Activated CD8-positive, alpha-beta memory T cell treated with anti-CD3 and anti-CD28 coated beads for 4 hours (primary cell): ENCODE data around the gene KIAA1755.

Experiments
- DNase-seq, 2 donors: peaks; one replicate each; pipeline ENCODE4 v3.0.0-alpha.2; 2020; ENCODE audit warnings: low read depth in 2 of 2

The KIAA1755 gene, protein sequence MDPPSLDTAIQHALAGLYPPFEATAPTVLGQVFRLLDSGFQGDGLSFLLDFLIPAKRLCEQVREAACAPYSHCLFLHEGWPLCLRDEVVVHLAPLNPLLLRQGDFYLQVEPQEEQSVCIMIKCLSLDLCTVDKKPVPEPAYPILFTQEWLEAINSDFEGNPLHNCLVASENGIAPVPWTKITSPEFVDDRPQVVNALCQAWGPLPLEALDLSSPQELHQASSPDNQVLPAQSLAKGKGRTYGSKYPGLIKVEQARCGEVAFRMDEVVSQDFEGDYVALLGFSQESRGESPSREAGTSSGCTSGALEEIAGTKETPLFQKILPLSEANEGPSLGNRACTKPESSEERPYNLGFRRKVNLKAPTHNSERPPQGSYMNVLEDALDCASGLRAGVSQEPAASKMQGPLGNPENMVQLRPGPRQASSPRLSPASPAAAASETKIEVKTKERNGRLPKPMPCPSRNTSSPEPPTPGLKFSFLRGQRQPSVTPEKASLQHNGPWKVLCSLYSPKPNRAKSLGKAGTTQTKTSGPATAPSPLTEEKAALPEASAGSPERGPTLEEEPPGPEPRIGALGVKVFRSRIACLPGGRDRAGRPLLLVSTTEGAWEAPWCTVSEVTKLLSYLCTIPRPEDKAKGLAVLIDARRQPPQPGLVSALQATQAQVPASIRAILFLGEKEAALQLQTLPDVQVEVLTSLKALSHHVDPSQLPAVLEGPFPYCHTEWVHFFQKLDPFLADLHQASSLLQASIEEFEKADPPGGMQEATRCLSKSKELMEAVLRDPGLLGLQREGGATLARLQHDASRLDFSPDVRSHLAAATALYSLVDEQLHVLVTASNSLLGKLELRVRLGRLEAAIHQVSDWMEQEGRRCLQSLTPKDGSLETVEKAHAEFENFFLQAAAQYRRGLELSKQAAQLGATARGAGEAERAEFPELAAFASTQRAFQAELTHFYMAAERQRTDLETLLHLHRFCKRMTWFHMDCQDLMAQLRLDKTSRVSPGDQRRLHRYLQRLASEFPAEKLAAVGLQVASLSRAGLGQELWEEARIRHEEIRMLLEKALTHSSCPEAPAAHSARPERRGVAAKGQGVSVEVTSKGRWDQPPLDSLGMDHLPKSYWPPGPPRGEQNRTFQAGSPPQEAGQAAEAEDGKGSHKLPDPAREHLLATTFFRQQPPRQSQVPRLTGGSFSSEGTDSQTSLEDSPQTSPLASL

DNA sequence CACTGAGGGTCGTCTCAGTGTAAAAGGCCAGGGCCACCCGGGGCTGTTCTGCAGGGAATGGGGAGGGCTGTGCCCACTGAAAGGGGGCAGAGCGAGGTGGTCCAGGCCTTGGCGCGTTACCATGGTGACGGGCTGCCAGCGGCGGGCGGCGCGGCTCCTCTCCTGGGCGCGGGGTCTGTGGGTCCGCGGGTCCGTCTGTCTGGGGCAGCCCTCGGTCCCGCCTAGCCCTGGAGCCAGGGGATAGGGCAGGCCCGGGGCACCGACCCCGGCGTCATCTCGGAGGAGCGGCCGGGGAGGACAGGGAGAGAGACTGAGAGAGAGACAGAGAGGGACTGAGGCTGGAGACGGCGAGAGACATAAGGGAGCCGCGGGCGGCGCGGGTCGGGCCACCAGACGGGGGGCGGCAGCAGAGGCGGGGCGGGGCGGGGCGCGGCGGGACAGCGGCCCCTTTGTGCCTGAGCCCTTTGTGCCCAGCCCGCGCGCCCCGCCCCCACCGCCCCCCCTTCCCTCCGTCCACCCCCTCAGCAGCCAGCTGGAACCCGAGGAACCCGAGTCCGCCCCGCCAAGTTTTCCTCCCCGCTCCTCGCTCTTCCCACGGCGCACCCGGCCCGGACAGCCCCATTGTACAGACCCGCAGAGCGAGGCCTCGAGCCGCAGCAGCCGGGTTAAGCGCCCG lies at the start of gene KIAA1755:
Gene KIAA1755, minus strand, starts transcription at position 358 of the 676 bp plus-strand sequence. Its CDS starts 235 bp downstream, at position 123.
- DNase-seq = no peak

- no peak for DNase-seq
These were observed 47.9 kb upstream of the KIAA1755 start for GRCh38 chr20:38308447-38308846.

- no peak for DNase-seq
These were observed 47.5 kb upstream of the KIAA1755 start for GRCh38 chr20:38308047-38308438.

DNA sequence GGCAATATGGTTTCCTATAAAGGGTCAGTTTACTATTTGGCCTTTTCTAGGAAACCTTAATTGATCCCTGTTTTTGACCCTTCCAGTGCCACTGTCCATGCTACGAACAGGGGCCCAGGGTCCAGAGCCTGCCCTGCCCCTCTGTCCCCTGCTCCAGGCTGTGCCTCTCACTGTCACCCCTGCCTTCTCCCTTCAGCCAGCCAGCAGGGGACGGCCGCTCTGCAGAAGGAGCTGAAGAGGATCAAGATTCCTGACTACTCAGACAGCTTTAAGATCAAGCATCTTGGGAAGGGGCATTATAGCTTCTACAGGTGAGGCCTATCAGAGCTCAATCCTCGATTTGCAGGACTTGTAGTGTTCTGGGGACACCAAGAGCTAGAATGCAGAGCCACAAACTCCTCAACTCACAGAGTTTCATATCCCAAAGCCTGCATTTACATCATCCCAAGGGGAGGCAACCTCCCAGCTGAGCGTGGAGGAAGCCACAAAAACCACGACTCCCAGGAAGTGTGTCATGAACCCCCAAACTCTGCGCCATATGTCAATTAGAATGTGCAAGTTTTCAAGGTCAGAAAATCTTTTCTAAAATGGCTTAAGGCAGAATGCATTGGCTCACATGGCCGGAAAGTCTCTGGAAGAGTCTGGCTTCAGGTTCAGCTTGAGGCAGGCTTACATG lies 47.0 kb upstream of the KIAA1755 start:
- DNase-seq = no peak

DNA sequence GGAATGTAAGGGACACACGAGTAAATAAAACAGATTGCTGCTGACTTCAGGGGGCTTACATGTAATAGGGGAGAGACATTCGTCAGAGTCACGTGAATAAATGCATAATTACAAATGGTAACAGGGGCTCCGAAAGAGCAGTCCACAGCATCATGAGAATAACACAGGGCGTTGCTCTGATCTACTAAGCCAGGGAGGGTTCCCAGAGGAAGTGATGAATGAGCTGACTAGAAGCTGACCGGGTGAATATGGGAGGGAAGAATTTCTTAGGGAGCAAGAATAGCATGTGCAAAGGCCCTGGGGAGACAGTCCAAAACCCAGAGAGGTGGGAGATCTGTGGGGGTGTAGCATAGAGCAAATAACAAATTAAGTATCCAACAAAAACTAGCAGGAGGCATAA lies 45.8 kb upstream of the KIAA1755 start:
- no peak for DNase-seq

DNA sequence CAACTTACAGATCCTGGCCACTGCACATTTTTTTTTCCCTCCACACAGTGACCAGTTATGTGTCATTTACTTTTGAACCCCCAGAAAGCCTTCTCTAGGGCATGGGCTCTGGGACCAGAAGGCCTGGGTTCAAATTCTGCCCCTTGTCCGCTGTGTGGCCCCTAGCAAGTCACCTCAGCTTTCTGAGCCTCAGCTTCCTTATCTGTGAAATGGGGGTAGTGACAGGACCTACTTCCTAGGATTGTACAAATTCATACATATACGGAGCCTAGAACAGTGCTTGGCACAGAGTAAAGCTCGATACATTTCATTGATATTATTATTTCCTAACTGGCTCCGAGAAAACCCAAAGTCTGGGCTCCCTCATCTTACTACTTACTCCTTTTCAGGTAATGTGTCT lies 45.0 kb upstream of the KIAA1755 start:
- no peak for DNase-seq

DNA sequence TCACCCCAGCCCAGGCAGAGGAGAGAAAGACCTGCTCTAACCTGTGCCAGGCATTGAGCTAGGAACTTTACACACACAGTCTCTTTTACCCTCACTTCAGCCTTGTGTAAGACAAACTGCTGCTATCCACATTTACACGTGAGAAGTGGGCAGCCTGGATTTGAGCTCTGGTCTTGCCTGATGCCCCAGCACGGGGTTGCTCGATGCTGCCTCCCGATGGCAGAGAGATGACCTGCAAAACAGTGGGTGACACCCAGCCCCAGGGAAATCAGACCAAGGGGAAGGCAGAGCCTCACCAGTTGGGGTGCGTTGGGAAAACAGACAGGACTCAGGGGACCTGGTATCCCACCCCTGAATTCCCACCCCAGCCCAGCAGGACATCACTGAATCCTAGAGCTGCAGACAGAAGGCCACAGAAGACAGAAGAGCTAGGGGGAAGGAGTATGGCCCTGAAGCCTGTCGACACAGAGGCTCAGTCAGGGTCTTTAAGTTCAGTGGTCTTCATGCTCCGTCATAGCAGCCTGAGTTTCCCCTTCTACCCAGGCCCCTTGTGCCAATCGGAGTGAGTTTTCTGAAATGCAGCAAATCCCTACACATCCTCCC lies 44.4 kb upstream of the KIAA1755 start:
- no peak for DNase-seq

- no peak for DNase-seq
These were observed 43.4 kb upstream of the KIAA1755 start, which contains the start of gene BPI for GRCh38 chr20:38303908-38304379. Gene BPI (plus strand): TSS chr20:38304156. CDS start chr20:38304224, 68 bp downstream.

GRCh38 chr20:38302786-38303185 lies 42.3 kb upstream of the KIAA1755 start:
- DNase-seq = no peak

DNA sequence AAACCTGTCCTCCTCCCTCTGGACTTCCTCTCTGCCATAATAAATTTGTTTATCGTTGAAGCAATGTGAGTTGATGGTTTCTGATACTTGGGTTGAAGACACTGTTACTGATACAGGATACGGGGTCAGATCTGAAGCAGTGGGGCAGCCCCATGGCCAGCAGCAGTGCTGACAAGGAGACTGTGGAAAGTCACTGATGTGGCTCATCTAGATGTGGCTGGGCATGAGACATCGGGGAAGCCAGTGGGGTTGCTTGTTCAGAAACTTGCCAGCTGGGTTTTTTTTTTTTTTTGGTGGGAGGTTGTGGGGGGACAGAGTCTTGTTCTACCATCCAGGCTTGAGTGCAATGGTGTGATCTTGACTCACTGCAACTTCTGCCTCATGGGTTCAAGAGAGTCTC lies 40.8 kb upstream of the KIAA1755 start:
- no peak for DNase-seq

DNA sequence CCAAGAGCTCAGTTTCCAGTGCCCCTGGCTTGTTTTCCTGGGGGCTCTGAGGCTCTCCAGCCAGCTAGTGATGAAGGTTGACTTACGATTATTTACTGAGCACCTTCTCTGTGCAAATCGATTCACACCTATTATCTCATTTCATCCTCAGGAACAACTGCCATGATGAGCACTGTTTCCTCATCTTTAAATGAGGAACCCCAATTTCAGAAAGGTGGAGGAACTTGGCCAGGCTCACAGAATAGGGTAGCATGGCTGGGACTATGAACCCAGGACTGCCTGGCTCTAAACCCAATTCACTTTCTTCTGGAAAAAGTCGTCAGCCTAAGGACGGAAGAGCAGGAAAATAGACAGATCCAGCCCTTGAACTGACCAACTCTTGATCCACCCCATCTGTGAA lies 39.9 kb upstream of the KIAA1755 start:
- DNase-seq = no peak

DNA sequence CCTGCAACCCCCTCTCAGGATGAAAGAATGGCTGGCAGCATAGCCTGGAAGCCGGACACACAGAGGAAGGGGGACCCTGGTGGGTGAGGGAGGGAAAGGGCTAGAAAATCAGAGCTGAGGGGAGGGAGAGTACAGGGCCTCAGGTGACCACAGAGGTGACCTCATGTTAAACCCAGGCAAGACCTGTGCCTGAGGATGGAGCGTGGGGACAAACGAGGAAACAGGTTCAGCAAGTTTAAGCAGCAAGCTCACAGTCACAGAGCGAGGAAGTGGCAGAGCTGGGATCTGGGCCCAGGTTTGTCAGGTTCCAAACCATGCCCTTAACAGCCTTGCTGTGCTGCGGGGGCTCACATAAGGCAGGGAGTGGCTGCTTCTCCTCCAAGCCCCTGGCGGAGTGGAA lies 39.4 kb upstream of the KIAA1755 start:
- no peak for DNase-seq

- DNase-seq = no peak
These were observed 38.3 kb upstream of the KIAA1755 start for GRCh38 chr20:38298768-38299288.

- no peak for DNase-seq
These were observed 37.6 kb upstream of the KIAA1755 start for GRCh38 chr20:38297916-38298674.

DNA sequence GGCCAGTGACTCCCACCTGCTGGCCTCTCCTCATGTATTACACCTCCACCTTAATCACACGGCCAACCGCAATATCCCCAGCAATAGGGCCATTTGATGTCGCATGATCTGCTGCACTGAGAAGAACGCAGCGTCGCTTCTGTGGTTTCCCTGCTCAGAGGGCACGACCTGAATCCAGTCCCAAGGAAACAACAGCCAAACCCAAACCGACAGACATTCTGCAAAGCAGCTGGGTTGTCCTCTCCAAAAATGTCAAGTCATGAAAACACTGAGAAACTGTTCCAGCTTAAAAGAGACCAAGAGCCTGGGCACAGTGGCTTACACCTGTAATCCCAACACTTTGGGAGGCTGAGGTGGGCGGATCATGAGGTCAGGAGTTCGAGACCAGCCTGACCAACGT lies 35.9 kb upstream of the KIAA1755 start:
- no peak for DNase-seq

GRCh38 chr20:38295811-38296210 lies 35.3 kb upstream of the KIAA1755 start:
- DNase-seq = no peak

- DNase-seq = no peak
These were observed 33.6 kb upstream of the KIAA1755 start for GRCh38 chr20:38294076-38294591.

DNA sequence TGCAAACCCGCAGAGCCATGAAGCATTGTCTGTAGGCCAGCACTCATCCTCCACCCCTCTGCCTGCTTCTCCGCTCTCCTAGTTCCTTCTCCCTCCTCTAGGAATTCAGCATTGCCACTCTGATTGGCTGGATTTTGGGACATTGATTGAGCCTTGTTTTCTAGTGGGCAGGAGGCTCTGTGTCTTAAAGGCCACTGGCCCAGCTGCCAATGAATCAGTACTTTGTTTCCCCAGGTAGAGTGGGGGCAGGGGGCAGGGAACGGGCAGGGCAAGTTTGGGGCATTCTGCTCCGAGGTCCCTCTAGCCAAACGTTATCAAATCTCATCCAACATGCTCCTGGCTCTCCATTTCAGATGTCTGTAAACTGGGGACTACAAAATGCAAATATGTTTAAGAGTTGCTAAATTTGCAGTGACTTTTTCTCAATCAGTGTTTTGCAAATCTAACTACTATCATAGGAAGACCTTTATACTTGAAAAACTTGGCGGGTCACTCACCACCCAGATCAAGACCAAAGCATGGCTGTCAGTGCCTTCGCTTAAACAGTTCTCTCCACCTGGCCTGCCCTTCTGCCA lies 33.0 kb upstream of the KIAA1755 start:
- DNase-seq = no peak

GRCh38 chr20:38291966-38292365 lies 31.4 kb upstream of the KIAA1755 start:
- no peak for DNase-seq
